Measurements from ENCODE around the gene PGAM5. TPM values are rescaled to one million over a fixed set of nuclear protein-coding genes. Genes with fewer than 3 reads are reported as not detected.

The PGAM5 gene
- total RNA-seq, 2 donors from 2014 or later = 21.5 to 24.2 TPM

DNA sequence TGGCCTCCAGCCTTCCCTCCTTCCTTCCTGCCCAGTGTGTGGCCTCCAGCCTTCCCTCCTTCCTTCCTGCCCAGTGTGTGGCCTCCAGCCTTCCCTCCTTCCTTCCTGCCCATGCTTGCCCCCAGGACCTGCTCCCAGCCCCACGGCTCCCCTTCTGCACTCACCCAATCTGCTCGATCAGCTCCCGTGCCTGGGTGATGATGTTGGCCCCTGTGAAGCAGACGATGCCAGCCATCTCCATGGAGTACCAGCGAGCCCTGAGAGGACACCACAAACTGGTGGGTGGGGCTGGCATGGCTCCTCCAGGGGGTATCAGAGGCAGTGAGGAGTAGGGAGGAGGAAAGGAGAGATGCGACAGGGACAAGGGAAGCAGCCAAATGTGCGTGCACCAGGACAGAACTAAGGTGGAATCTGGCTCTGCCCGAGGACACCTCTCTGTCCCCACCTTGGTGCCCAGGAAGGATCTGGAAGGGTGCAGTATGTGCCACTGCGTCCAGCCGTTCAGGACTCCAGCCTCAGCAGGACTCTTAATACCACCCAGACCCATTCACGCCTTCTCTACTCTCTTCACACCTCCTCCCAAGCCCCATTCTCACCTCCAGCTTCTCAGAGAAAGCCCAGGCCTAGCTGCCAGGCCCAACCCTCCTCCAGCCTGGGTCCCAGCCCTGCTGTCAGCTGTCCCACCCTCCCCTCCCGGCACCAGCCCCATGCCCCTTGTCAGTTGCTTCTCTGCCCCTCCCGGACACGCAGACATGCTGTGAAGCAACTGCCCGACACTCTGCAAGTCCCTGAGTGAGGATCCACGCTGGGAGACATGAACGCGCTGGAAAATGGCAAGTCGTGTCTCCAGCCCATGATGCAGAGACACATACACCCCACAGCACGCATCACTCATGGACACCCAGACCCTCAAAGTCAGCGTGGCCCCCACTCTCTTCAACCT, 46.2 kb upstream of the PGAM5 start:
- DNase-seq (ENCODE audit: low spot score) (no peak), ATAC-seq (ENCODE audit: insufficient number of reproducible peaks, low FRiP score, low read depth) (no peak)
- Histone ChIP-seq H3K27me3 (replicated peaks; ENCODE audit: insufficient read depth) (no peaks in the 10 kb centered on the region), H3K4me3 (no peak overlapping the region), H3K4me1 (ENCODE audit: control insufficient read depth in 1 of 2, low read depth in 2 of 2) (no peaks in the 10 kb centered on the region), H3K27ac (no peak overlapping the region), H3K36me3 (peaks cover 70% of the 10 kb centered on the region), H3K9me3 (no peaks in the 10 kb centered on the region)
- TF ChIP-seq, protein P1, sequence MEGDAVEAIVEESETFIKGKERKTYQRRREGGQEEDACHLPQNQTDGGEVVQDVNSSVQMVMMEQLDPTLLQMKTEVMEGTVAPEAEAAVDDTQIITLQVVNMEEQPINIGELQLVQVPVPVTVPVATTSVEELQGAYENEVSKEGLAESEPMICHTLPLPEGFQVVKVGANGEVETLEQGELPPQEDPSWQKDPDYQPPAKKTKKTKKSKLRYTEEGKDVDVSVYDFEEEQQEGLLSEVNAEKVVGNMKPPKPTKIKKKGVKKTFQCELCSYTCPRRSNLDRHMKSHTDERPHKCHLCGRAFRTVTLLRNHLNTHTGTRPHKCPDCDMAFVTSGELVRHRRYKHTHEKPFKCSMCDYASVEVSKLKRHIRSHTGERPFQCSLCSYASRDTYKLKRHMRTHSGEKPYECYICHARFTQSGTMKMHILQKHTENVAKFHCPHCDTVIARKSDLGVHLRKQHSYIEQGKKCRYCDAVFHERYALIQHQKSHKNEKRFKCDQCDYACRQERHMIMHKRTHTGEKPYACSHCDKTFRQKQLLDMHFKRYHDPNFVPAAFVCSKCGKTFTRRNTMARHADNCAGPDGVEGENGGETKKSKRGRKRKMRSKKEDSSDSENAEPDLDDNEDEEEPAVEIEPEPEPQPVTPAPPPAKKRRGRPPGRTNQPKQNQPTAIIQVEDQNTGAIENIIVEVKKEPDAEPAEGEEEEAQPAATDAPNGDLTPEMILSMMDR (IDR thresholded peaks at IDR 0.05) = no peak

DNA sequence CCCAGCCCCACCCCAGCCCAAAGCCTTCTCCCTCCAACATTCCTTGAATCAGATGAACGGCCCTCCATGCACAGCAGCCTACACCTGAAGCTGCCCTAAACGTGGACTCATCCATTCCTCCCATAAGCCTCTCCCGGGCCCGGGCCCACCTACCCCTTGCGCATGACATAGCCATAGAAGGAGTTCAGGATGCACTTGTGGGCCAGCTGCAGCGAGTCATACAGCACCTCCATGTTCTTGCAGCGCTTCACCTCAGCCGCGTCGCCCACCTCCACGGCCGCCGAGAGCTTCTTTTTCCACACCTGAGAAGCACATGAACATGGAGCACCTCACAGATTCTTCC, 45.5 kb upstream of the PGAM5 start:
- H3K4me3 ChIP-seq = no peak overlapping the region
- H3K4me1 ChIP-seq (ENCODE audit: control insufficient read depth in 1 of 2, low read depth in 2 of 2) = no peaks in the 10 kb centered on the region
- H3K9me3 ChIP-seq = no peaks in the 10 kb centered on the region
- H3K27me3 ChIP-seq (replicated peaks; ENCODE audit: insufficient read depth) = no peaks in the 10 kb centered on the region
- no peak overlapping the region for H3K27ac ChIP-seq
- ATAC-seq (ENCODE audit: insufficient number of reproducible peaks, low FRiP score, low read depth) (no peak), DNase-seq (ENCODE audit: low spot score) (no peak)
- TF ChIP-seq, protein P1 (IDR thresholded peaks at IDR 0.05) = no peak
- H3K36me3 ChIP-seq = peaks cover 70% of the 10 kb centered on the region

DNA sequence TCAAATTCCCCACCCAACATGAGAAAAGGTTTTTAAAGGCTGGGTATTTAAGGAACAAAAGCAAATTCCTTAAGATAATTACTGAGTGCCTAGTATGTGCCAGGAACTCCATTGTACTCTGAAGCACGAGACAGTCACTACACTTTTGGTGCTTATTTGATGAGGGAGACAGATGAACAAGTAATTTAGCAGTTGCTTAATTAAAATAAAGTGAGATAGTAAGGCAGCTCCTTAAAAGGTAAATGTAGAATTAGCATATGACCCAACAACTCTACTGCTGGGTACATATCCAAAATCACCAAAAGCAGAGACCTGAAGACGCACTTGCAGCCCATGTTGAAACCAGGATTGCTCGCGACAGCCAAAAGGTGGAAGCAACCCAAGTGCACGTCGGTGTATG, 44.8 kb upstream of the PGAM5 start:
- ATAC-seq (ENCODE audit: insufficient number of reproducible peaks, low FRiP score, low read depth) = no peak
- DNase-seq (ENCODE audit: low spot score) = no peak
- peaks cover 66% of the 10 kb centered on the region for H3K36me3 ChIP-seq
- H3K9me3 ChIP-seq = no peaks in the 10 kb centered on the region
- H3K4me3 ChIP-seq = no peak overlapping the region
- TF ChIP-seq, protein P1 (IDR thresholded peaks at IDR 0.05) = no peak
- H3K27me3 ChIP-seq (replicated peaks; ENCODE audit: insufficient read depth) = no peaks in the 10 kb centered on the region
- H3K4me1 ChIP-seq (ENCODE audit: control insufficient read depth in 1 of 2, low read depth in 2 of 2) = no peaks in the 10 kb centered on the region
- no peak overlapping the region for H3K27ac ChIP-seq

DNA sequence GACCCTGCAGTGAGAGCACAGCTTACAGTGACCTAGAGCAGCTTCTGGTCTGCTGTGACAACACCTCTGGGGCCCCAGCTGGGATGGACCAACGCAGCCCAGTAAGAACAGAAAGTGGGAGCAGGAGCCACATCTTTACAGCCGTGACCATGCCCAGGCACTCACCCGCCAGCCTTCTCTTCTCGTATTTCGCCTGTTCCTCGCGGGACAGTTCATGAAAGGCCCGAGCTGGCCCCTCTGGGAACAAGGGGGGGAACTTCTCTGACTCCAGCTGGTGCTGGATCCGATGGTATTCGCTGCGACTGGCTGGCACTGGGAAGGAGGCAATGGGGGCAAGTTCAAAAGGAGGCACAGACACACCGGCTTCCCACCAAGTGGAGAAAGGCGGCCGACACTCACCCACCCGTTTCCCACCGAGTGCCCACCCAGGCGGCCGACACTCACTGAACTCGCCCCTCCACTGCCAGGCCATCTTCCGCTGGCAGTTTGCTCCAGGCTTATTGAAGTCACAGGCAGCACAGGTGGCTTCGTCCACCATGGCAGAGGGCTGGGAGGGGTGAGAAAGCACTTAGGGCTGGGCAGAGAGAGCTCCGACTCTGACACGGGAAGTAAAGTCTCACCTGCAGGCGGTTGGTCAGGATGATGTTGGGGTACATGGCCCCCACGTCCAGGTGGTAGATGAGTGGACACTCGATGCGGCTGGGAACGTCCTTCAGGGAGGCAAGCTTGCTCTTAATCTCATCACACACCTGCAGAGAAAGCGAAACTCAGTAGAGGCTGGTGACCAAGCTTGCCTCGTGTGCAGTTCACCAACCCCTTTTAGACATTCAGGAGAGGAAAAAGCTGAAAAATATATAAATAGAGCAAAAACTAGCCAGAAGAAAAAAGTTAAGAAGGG, 42.2 kb upstream of the PGAM5 start:
- ATAC-seq (ENCODE audit: insufficient number of reproducible peaks, low FRiP score, low read depth) = no peak
- no peak overlapping the region for H3K4me3 ChIP-seq
- TF ChIP-seq, protein P1 (IDR thresholded peaks at IDR 0.05) = no peak
- DNase-seq (ENCODE audit: low spot score) = no peak
- peaks cover 51% of the 10 kb centered on the region for H3K36me3 ChIP-seq
- no peak overlapping the region for H3K27ac ChIP-seq
- H3K4me1 ChIP-seq (ENCODE audit: control insufficient read depth in 1 of 2, low read depth in 2 of 2) = no peaks in the 10 kb centered on the region
- no peaks in the 10 kb centered on the region for H3K27me3 ChIP-seq (replicated peaks; ENCODE audit: insufficient read depth)
- no peaks in the 10 kb centered on the region for H3K9me3 ChIP-seq
